Left lobe of liver (tissue), 2 donors: ENCODE measurements around the gene PRRC2C. TPM values are rescaled to one million over a fixed set of nuclear protein-coding genes. Genes with fewer than 3 reads are reported as not detected.
A peak's percentile ranks its signal among the peaks of the same experiment; 100 is the strongest.
"Not testable (repeated sequence)": the region's sequence is repeated elsewhere in the genome, so short reads cannot be mapped to it uniquely, and the experiment has no call there.

Experiments
- ATAC-seq: fragments of 200-7000 bp; cut with Tn5 transposase; one replicate; pipeline ENCODE4 v1.9.1; 2020; ENCODE audit warnings: mild to moderate bottlenecking, moderate library complexity
- DNase-seq: peaks from one replicate; pipeline ENCODE4 v3.0.0-alpha.2; 2020; ENCODE audit warnings: low spot score
- total RNA-seq: library from RNA; stranded (reverse); gene quantifications from one replicate; pipeline ENCODE4 v1.2.1, GENCODE V29; 2021
- donor health status: DM: no; HTN: no; CAD: no; lungs with moderate emphysema.
- donor health status: DM: no; HTN: yes; CAD: no.

The PRRC2C gene
- total RNA-seq, 1 donor from 2014 or later, result 42.6 TPM

GRCh38 chr1:171495444-171495843, 10.1 kb downstream of the PRRC2C start:
- DNase-seq (no peak), ATAC-seq (no peak)

GRCh38 chr1:171500304-171500703, 15.0 kb downstream of the PRRC2C start:
- DNase-seq, result no peak
- no peak for ATAC-seq

GRCh38 chr1:171500803-171501202, 15.5 kb downstream of the PRRC2C start:
- no peak for DNase-seq
- no peak for ATAC-seq

GRCh38 chr1:171501305-171502024, 16.1 kb downstream of the PRRC2C start:
- no peak for DNase-seq
- no peak for ATAC-seq

GRCh38 chr1:171506525-171507304, 21.4 kb downstream of the PRRC2C start:
- ATAC-seq, result no peak
- DNase-seq, result no peak

- ATAC-seq (peak; percentile 26), DNase-seq (no peak)
Observed at GRCh38 chr1:171507435-171507834, 22.1 kb downstream of the PRRC2C start.

- ATAC-seq (no peak), DNase-seq (no peak)
Observed at GRCh38 chr1:171509191-171509590, 23.9 kb downstream of the PRRC2C start.

- DNase-seq, result no peak
- ATAC-seq, result no peak
Observed at GRCh38 chr1:171513743-171514142, 28.4 kb downstream of the PRRC2C start.

- DNase-seq (no peak), ATAC-seq (no peak)
Observed at GRCh38 chr1:171515299-171515698, 30.0 kb downstream of the PRRC2C start.

- DNase-seq, result no peak
- no peak for ATAC-seq
Observed at GRCh38 chr1:171515741-171516140, 30.4 kb downstream of the PRRC2C start.

- ATAC-seq (no peak), DNase-seq (no peak)
Observed at GRCh38 chr1:171521567-171521966, 36.2 kb downstream of the PRRC2C start.

- DNase-seq (no peak), ATAC-seq (no peak)
Observed at GRCh38 chr1:171530676-171531075, 45.3 kb downstream of the PRRC2C start.

- DNase-seq, result no peak
- no peak for ATAC-seq
Observed at GRCh38 chr1:171532520-171532919, 47.2 kb downstream of the PRRC2C start.

GRCh38 chr1:171545523-171545922, 60.2 kb downstream of the PRRC2C start:
- ATAC-seq, result no peak
- DNase-seq, result no peak

- DNase-seq (no peak), ATAC-seq (no peak)
Observed at GRCh38 chr1:171550050-171550449, 64.7 kb downstream of the PRRC2C start.

GRCh38 chr1:171550598-171551100, 65.3 kb downstream of the PRRC2C start:
- DNase-seq, ATAC-seq: not testable (repeated sequence)

GRCh38 chr1:171553960-171554359, 68.6 kb downstream of the PRRC2C start:
- DNase-seq, ATAC-seq: not testable (repeated sequence)

- no peak for ATAC-seq
- DNase-seq, result no peak
Observed at GRCh38 chr1:171563675-171564074, 78.3 kb downstream of the PRRC2C start.

GRCh38 chr1:171566467-171566866, 81.1 kb downstream of the PRRC2C start:
- DNase-seq (no peak), ATAC-seq (peak; percentile 63)

- DNase-seq (no peak), ATAC-seq (no peak)
Observed at GRCh38 chr1:171570295-171570694, 85.0 kb downstream of the PRRC2C start.

- DNase-seq (no peak), ATAC-seq (no peak)
Observed at GRCh38 chr1:171576144-171576543, 90.8 kb downstream of the PRRC2C start.

GRCh38 chr1:171581226-171581625, 95.9 kb downstream of the PRRC2C start:
- DNase-seq (no peak), ATAC-seq (no peak)
